GM23248 (cell line): ENCODE results near the gene ZFHX2. TPM values are rescaled to one million over a fixed set of nuclear protein-coding genes. Genes with fewer than 3 reads are reported as not detected.
A peak's percentile ranks its signal among the peaks of the same experiment; 100 is the strongest.

Source experiments
- DNase-seq: peaks from one replicate; pipeline ENCODE4 v3.0.0-alpha.2; 2015
- H2AFZ ChIP-seq: fragments of 200-600 bp; sonication (generic); 2 replicates; pipeline ENCODE4 v1.6.1; 2016; ENCODE audit warnings: antibody characterized with exemption
- H3F3A ChIP-seq: fragments of 200-600 bp; sonication (generic); 2 replicates; pipeline ENCODE4 v1.6.1; 2016; ENCODE audit warnings: mild to moderate bottlenecking, antibody characterized with exemption, mixed run types; ENCODE audit not compliant: insufficient read depth
- H3K27ac ChIP-seq: fragments of 200-600 bp; sonication (generic); 2 replicates; pipeline ENCODE4 v1.5.1; 2016; ENCODE audit warnings: mild to moderate bottlenecking
- H3K27me3 ChIP-seq: fragments of 200-600 bp; sonication (generic); replicated peaks from 2 replicates; pipeline ENCODE4 v1.6.1; 2016; ENCODE audit warnings: mild to moderate bottlenecking; ENCODE audit not compliant: insufficient read depth
- H3K36me3 ChIP-seq: fragments of 200-600 bp; sonication (generic); 2 replicates; pipeline ENCODE4 v1.6.1; 2016; ENCODE audit warnings: low read depth, mild to moderate bottlenecking
- H3K4me1 ChIP-seq: fragments of 200-600 bp; sonication (generic); 2 replicates; pipeline ENCODE4 v1.6.1; 2016; ENCODE audit warnings: mild to moderate bottlenecking; ENCODE audit not compliant: insufficient read depth
- H3K4me2 ChIP-seq: fragments of 200-600 bp; sonication (generic); one replicate; pipeline ENCODE4 v1.6.1; 2016; ENCODE audit warnings: mild to moderate bottlenecking; ENCODE audit not compliant: unreplicated experiment
- H3K4me3 ChIP-seq: fragments of 200-600 bp; sonication (generic); 2 replicates; pipeline ENCODE4 v1.5.1; 2016; ENCODE audit warnings: mild to moderate bottlenecking
- H3K79me2 ChIP-seq: fragments of 200-600 bp; sonication (generic); 2 replicates; pipeline ENCODE4 v1.6.1; 2016; ENCODE audit warnings: mild to moderate bottlenecking; ENCODE audit not compliant: insufficient read depth
- H3K9ac ChIP-seq: fragments of 200-600 bp; sonication (generic); 2 replicates; pipeline ENCODE4 v1.6.1; 2016; ENCODE audit warnings: mild to moderate bottlenecking
- H3K9me2 ChIP-seq: fragments of 200-600 bp; sonication (generic); 2 replicates; pipeline ENCODE4 v1.6.1; 2016; ENCODE audit warnings: mixed run types, mild to moderate bottlenecking, moderate library complexity; ENCODE audit not compliant: insufficient read depth
- H3K9me3 ChIP-seq: fragments of 200-600 bp; sonication (generic); one replicate; pipeline ENCODE4 v1.6.1; 2017; ENCODE audit warnings: low read depth
- H4K20me1 ChIP-seq: fragments of 200-600 bp; sonication (generic); 2 replicates; pipeline ENCODE4 v1.6.0; 2016; ENCODE audit not compliant: insufficient read depth
- EZH2 ChIP-seq: fragments of 200-600 bp; sonication (generic); IDR thresholded peaks from 2 replicates; pipeline ENCODE4 v1.6.1; 2018; ENCODE audit warnings: antibody characterized with exemption, mild to moderate bottlenecking; ENCODE audit not compliant: insufficient read depth, poor library complexity, severe bottlenecking
- EZH2phosphoT487 ChIP-seq: fragments of 200-600 bp; sonication (generic); IDR thresholded peaks from 2 replicates; pipeline ENCODE4 v1.6.1; 2018; ENCODE audit warnings: antibody characterized with exemption, moderate library complexity, mild to moderate bottlenecking, low read depth; ENCODE audit not compliant: insufficient read depth
- WGBS, 2 experiments: methylation state at CpG; one replicate each; pipeline ENCODE4 v1.1.6; 2015 to 2017; ENCODE audit warnings: low lambda C conversion rate in 2 of 2, low coverage in 1 of 2; ENCODE audit errors: missing lambda C conversion rate in 2 of 2; 5-methylcytosine and 5-hydroxymethylcytosine counted together
- in situ Hi-C: fragments of 300-500 bp; cut with MboI; formaldehyde crosslinking; loops from 2 replicates; pipeline ENCODE4 v1.15.0; 2020
- polyA plus RNA-seq: library from polyadenylated mRNA; unstranded; fragments of >200 nt; fragmentation: Nextera tagmentation; extraction: Ambion mirVana; gene quantifications from 2 replicates; pipeline ENCODE4 v1.2.1, GENCODE V29; 2016
- total RNA-seq: library from RNA; depleted of rRNA; stranded (reverse); fragments of >200 nt; shearing (Covaris generic); gene quantifications from 2 replicates; pipeline ENCODE4 v1.2.3, GENCODE V29; 2014

Gene ZFHX2
- total and polyA plus RNA-seq, 2 experiments from 2014 or later: under 0.01 to 0.49 TPM

GRCh38 chr14:23559010-23559925 is 7.7 kb upstream of the ZFHX2 start:
- in situ Hi-C loops: loop anchor here (10.0 kb wide), 1 partner anchor 74 kb away; no protein-coding TSS in a partner anchor

GRCh38 chr14:23558346-23559009 is 6.9 kb upstream of the ZFHX2 start:
- H3K79me2 ChIP-seq: peaks cover 23% of the 10 kb centered on the region
- H3K4me1 ChIP-seq: peaks cover 17% of the 10 kb centered on the region
- TF ChIP-seq EZH2 (no peak), EZH2phosphoT487 (no peak)
- H4K20me1 ChIP-seq: no peaks in the 10 kb centered on the region
- DNase-seq: no peak
- H3K36me3 ChIP-seq: no peaks in the 10 kb centered on the region; the same call in 1 of the 2 replicates
- H3K9me2 ChIP-seq: no peaks in the 10 kb centered on the region
- H3F3A ChIP-seq: peaks cover 14% of the 10 kb centered on the region; the same call in 1 of the 2 replicates
- H3K9ac ChIP-seq: no peak overlapping the region; the same call in 1 of the 2 replicates
- H3K4me3 ChIP-seq: no peak overlapping the region
- WGBS, 2 experiments: 85 to 89% methylated on average over 9 to 10 of the region's 10 CpGs
- no peak overlapping the region for H2AFZ ChIP-seq
- H3K27me3 ChIP-seq: no peaks in the 10 kb centered on the region
- H3K27ac ChIP-seq: no peak overlapping the region
- H3K4me2 ChIP-seq: no peak overlapping the region
- in situ Hi-C loops: loop anchor here (10.0 kb wide), 1 partner anchor 74 kb away; no protein-coding TSS in a partner anchor
- H3K9me3 ChIP-seq: no peaks in the 10 kb centered on the region

More at GRCh38 chr14:23559010-23559925, 7.7 kb upstream of the ZFHX2 start:
- Histone ChIP-seq H3K9ac (peak overlapping the region; percentile 23; the same call in 1 of the 2 replicates), H3K36me3 (no peaks in the 10 kb centered on the region; the same call in 1 of the 2 replicates), H3K9me3 (no peaks in the 10 kb centered on the region), H3K4me2 (no peak overlapping the region), H3K27ac (no peak overlapping the region), H3K27me3 (no peaks in the 10 kb centered on the region), H3K4me3 (no peak overlapping the region), H3K9me2 (no peaks in the 10 kb centered on the region), H4K20me1 (no peaks in the 10 kb centered on the region), H2AFZ (no peak overlapping the region), H3F3A (peaks cover 14% of the 10 kb centered on the region; the same call in 1 of the 2 replicates), H3K79me2 (peaks cover 23% of the 10 kb centered on the region), H3K4me1 (peaks cover 17% of the 10 kb centered on the region)
- TF ChIP-seq EZH2 (no peak), EZH2phosphoT487 (no peak)
- peak; percentile 79 for DNase-seq
- 76 to 82% methylated on average over 21 of the region's 21 CpGs for WGBS, 2 experiments

- 90 to 95% methylated on average over 1 of the region's 1 CpG for WGBS, 2 experiments
- H3K4me2 ChIP-seq: no peak overlapping the region
- in situ Hi-C loops: loop anchor here (10.0 kb wide), 1 partner anchor 73 kb away; no protein-coding TSS in a partner anchor
Observed at GRCh38 chr14:23557946-23558345, 6.4 kb upstream of the ZFHX2 start.

DNA sequence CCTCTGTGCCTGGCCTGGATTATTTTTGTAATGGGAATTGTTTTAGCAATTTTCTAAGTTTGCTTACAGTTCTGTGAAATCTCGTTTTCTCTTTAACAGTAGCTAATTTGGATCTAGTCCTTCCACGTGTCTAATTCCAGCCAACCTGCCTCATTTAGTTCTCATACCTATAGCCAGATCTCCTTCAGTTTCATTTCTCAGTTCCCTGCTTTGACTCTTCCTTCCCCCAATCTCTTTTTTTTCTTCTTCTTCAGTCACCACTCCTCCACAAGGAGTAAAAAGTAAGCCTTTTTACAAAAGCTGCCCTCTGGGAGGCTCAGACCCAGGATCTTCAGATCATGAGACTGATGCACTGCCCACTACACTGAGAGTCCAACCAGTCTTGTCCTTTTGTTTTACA is 6.0 kb upstream of the ZFHX2 start:
- Histone ChIP-seq H3K4me2 (peak overlapping the region; percentile 92), H3K27me3 (no peaks in the 10 kb centered on the region)

More at GRCh38 chr14:23557946-23558345, 6.4 kb upstream of the ZFHX2 start:
- TF ChIP-seq EZH2 (no peak), EZH2phosphoT487 (no peak)
- Histone ChIP-seq H3K9ac (peak overlapping the region; percentile 91), H2AFZ (no peak overlapping the region), H3K9me2 (no peaks in the 10 kb centered on the region), H3K4me1 (peaks cover 17% of the 10 kb centered on the region), H3F3A (peaks cover 11% of the 10 kb centered on the region; the same call in 1 of the 2 replicates), H3K79me2 (peaks cover 23% of the 10 kb centered on the region), H3K9me3 (no peaks in the 10 kb centered on the region), H3K27me3 (no peaks in the 10 kb centered on the region), H3K27ac (no peak overlapping the region), H3K36me3 (no peaks in the 10 kb centered on the region; the same call in 1 of the 2 replicates), H3K4me3 (no peak overlapping the region), H4K20me1 (no peaks in the 10 kb centered on the region)
- DNase-seq: no peak

More for the DNA sequence above, 6.0 kb upstream of the ZFHX2 start:
- Histone ChIP-seq H3K36me3 (no peaks in the 10 kb centered on the region; the same call in 1 of the 2 replicates), H2AFZ (no peak overlapping the region), H3K4me3 (peak overlapping the region; percentile 88; the same call in 1 of the 2 replicates), H3K9me2 (no peaks in the 10 kb centered on the region), H3F3A (peaks cover 8% of the 10 kb centered on the region; the same call in 1 of the 2 replicates), H4K20me1 (no peaks in the 10 kb centered on the region), H3K79me2 (peaks cover 23% of the 10 kb centered on the region), H3K4me1 (peaks cover 17% of the 10 kb centered on the region), H3K27ac (no peak overlapping the region), H3K9ac (peak overlapping the region; percentile 91), H3K9me3 (no peaks in the 10 kb centered on the region)
- DNase-seq: no peak
- TF ChIP-seq EZH2 (no peak), EZH2phosphoT487 (no peak)
- in situ Hi-C loops: loop anchor here (10.0 kb wide), 1 partner anchor 73 kb away; no protein-coding TSS in a partner anchor
- WGBS, 2 experiments: 32 to 36% methylated on average over 2 of the region's 2 CpGs
